Activated T-cell treated with anti-CD3 and anti-CD28 coated beads for 24 hours (primary cell): Measurements from ENCODE around the gene CMYA5.
"Not testable (repeated sequence)": the region's sequence is repeated elsewhere in the genome, so short reads cannot be mapped to it uniquely, and the experiment has no call there.

Experiments
- DNase-seq: peaks from one replicate; pipeline ENCODE4 v3.0.0-alpha.2; 2020; ENCODE audit warnings: low read depth

The CMYA5 gene

DNA sequence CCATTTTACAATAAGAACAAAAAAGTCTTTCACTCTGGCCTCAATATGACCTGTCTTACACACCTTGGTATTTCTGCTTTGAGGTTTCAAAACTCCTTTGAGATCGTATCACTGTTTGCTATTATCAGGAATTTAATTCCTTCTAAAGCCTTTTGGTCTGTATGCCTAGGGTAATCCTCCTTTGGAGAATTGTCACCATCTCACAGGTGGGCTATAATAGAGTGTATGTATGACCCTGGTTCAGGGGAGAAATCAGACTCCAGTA, 13.7 kb downstream of the CMYA5 start:
- DNase-seq = no peak

DNA sequence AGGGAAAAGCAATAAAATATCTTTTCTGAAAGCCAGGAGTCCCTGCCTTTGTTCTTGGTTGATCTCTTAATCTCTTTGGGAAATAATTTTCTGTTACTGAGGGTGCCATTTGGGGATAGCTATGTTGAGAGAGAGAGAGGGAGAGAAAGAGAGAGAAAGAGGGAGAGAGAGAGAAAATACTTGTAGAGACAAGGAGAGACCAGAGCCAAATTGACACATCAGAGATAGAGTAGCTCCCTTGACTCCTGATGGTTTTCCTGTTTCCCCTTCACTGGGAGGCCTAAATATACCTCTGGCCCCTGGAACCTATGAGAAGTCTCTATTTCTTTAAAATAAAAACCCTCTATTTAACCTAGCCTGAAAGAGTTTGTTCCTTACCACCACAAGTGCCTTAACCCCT, 14.9 kb downstream of the CMYA5 start:
- no peak for DNase-seq

DNA sequence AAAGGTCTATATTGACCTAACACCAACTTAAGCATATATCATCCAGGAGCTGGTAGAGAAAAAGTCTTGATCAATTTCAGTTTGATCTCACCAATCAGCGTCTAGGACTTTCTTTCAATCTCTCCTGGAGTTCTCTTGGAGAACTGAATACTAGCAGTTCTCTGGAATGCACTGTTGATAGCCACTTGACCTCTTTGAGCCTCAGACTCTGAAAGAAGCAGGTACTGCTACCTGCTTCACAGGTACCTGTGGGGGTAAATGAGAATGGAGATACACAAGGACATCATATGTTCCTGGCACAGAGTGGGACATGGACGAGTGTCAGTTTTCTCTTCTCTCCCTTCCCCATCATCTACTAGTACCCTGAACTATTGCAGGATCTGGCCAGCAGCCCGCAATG, 16.0 kb downstream of the CMYA5 start:
- no peak for DNase-seq

DNA sequence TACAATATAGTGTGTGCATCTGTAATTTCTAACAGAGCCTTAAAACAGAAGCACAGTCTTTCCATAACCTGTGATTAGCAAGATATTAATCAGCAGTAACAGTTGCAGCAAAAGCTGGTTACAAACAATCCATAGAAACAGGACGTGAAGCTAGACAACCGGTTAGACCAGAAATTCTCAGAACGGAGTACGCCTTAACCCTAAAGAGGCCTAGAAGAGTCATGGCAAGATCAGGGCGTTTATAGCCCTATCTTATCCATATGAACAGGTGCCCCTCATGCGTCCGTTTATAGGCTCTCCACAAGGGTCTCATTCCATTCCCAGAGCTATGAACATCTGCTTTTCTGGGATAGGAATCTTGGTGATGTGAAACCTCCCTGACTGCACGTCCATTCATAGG, 16.7 kb downstream of the CMYA5 start:
- not testable (repeated sequence) for DNase-seq

DNA sequence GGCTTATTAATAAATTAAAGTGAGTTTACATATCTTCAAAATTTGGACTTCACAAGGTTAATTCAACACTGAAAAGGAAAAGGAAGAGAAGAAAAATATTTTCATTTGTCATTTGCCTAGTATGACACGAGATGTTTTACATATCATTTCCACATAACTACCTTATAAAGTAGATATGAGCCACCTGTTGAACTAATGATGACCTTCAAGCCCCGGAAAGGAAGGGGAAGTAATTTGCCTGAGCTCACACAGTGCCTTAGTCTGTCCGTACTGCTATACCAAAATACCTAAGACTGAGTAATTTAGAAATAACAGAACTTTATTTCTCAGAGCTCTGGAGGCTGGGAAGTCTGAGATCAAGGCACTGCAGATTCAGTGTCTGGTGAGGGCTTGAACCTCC, 17.9 kb downstream of the CMYA5 start:
- no peak for DNase-seq

DNA sequence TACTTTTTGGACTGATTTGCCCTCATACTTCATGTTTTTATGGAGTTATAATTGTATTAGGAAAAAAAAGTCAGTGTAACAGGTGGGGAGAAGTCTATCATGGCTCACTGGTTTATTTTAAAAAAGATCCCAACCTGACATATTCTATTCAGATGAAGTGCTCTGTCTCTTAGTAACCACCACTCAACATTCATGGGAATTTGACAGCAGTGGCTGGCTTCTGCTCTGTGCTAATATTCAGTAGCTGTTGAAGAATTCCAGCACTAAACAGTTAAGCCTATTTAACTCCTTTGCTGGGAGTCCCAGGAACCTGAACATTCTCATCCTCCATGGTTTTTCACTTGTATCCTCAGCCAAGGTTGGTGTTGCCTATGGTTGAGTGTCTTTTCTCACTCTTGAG, 23.1 kb downstream of the CMYA5 start:
- DNase-seq = no peak

DNA sequence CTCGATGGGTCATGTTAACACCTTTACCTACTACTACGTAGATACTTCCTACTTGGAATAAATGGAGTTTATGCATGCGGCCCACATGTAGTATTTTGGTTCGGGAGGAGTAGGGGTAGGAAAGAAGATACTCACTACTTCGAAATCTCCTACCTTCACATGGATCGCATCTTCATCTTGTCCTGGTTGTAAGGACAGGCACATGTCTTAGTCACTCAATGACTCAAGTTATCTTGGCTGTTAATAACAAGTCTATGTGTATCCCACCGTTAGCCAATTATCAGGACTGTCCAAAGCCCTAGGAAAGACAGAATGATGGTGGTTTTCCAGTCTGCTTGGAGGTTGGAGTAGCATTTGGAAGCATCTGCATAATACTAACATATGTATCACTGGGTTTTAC, 24.1 kb downstream of the CMYA5 start:
- no peak for DNase-seq

DNA sequence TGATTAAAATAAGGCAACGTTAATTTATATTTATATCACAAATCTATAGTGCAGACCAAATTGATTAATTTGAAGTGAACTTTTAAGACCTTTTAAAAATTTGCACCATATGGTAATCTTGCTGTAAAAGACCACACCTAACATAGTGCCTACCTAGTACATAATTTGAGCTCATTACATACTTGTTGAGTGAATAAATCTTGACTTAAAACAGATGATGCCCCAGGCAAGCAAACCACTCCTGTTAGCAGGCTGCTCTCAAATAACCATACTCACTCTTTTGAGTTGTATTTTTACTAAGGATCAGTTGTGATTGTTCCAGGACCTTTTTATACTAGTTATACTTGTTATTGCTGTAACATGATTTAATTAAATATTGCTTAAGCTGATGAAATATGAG, 27.2 kb downstream of the CMYA5 start:
- no peak for DNase-seq

DNA sequence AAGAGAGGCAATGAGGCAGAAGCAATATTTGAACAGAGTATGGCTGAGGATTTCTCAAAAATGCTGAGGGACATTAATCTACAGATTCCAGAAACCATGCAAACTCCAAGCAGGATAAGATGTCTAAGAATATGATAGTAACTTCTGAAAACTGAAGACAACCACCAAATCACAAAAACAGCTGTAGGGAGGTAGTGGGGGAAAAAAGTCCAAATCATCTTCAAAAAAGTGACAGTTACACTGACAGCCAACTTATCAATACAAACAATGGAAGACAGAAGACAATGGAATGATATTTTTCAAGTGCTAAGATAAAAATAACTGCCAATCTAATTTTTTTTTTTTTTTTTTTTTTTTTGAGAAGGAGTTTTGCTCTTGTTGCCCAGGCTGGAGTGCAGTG, 30.5 kb downstream of the CMYA5 start:
- DNase-seq = no peak

DNA sequence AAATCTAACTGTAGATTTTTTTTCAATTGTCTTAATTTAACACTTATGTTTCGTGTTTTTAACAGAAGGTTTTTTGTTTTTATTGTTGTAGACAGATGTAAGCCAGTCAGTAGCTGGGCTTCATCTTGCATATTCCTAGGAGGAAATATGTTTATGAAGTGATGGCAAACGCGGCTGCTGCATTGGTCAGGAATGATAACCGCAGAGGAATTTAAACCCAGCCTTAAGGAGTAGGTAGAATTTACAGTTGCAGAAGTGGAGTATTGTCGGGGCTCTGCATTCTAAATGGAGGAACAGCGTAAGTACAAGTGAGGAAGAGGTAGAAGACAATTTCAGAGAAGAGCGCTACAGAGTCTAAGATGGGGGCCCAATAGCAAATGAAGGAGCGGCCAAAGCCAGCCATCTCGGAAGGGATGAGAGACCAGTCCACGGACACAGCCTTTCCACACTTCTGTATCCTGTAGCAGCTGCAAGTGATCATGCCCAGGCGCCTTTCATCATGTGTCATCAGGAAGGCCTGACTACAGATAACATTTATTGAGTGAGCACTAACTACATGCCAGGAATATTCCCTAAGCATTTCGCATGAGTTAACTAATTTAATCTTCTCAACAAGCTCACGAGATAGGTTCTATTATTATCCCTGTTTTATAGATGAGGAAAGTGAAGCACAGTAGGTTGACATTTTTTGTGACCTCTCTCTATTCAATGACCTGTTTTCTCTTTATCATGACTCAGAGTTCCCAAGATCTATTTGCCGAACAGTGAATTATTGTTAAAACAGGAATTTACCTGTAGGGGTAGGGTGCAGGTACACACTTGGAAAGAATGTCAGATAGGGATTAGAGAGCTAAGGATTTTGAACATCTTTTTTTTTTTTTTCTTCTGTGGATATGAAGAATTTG, 38.1 kb downstream of the CMYA5 start:
- DNase-seq = no peak

DNA sequence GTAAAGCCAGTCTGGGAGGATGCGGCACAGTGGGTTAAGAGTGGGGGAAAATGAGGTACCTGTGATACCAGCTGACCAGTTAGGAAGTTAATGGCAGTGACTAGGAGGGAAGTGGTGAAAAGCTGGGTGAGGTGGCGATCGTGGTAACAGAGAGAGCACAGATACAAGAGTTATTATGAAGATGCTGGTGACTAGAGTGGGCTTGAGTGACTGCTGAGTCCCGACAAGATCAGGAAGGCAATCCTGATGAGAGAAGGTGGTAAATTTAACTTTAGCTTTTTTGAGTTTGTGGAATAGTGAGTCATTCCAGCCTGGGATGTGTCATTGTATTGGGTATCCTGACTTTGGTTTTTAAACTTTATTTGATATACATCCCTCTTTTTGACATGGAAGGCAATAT, 38.8 kb downstream of the CMYA5 start:
- no peak for DNase-seq

DNA sequence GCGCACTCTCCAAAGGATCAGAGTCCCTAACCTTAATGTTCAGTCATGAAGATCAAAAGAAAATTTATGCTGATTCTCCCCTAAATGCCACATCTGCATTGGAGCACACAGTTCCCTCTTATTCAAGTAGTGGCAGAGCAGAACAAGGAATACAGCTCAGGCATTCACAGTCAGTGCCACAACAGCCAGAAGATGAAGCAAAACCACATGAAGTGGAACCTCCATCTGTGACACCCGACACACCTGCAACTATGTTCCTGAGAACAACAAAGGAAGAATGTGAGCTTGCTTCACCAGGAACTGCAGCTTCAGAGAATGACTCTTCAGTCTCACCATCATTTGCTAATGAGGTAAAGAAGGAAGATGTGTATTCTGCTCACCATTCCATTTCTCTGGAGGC, 40.0 kb downstream of the CMYA5 start:
- DNase-seq = no peak

DNA sequence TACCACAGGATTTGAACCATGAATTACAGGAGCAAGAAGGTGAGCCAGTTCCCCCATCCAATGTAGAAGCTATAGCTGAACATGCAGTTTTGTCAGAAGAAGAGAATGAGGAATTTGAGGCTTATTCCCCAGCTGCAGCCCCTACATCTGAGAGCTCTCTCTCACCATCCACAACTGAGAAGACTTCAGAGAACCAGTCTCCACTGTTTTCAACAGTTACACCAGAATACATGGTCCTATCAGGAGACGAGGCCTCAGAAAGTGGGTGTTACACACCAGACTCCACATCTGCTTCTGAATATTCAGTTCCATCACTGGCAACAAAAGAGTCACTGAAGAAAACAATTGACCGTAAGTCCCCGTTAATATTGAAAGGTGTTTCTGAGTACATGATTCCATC, 40.9 kb downstream of the CMYA5 start:
- DNase-seq = no peak

DNA sequence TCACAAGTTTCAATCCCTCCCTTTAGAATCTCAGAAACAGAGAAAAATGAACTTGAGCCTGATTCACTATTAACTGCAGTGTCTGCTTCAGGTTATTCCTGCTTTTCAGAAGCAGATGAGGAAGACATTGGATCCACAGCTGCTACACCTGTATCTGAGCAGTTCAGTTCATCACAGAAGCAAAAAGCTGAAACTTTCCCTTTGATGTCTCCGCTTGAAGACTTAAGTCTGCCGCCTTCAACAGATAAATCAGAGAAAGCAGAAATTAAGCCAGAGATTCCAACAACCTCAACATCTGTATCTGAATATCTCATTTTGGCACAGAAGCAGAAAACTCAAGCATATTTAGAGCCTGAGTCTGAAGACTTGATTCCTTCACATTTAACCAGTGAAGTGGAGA, 42.1 kb downstream of the CMYA5 start:
- no peak for DNase-seq

DNA sequence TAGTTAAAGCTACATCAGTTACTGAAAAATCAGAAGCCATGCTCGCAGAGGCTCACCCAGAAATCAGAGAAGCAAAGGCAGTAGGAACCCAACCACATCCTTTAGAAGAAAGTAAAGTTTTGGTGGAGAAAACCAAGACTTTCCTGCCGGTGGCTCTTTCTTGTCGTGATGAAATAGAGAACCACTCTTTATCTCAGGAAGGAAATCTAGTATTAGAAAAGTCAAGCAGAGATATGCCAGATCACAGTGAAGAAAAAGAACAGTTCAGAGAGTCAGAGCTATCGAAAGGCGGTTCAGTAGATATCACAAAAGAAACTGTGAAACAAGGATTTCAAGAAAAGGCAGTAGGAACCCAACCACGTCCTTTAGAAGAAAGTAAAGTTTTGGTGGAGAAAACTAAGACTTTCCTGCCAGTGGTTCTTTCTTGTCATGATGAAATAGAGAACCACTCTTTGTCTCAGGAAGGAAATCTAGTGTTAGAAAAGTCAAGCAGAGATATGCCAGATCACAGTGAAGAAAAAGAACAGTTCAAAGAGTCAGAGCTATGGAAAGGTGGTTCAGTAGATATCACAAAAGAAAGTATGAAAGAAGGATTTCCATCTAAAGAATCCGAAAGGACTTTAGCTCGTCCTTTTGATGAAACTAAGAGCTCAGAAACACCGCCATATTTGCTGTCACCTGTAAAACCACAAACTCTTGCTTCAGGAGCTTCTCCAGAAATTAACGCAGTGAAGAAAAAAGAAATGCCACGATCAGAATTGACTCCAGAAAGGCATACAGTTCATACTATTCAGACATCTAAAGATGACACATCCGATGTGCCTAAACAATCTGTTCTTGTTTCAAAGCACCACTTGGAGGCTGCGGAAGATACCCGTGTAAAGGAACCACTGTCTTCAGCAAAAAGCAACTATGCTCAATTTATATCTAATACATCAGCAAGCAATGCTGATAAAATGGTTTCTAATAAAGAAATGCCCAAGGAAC, 47.2 kb downstream of the CMYA5 start:
- no peak for DNase-seq

DNA sequence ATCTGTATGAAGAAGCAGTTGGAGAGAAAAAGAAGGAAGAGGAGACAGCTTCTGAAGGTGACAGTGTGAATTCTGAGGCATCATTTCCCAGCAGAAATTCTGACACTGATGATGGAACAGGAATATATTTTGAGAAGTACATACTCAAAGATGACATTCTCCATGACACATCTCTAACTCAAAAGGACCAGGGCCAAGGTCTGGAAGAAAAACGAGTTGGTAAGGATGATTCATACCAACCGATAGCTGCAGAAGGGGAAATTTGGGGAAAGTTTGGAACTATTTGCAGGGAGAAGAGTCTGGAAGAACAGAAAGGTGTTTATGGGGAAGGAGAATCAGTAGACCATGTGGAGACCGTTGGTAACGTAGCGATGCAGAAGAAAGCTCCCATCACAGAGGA, 48.7 kb downstream of the CMYA5 start:
- DNase-seq = no peak

DNA sequence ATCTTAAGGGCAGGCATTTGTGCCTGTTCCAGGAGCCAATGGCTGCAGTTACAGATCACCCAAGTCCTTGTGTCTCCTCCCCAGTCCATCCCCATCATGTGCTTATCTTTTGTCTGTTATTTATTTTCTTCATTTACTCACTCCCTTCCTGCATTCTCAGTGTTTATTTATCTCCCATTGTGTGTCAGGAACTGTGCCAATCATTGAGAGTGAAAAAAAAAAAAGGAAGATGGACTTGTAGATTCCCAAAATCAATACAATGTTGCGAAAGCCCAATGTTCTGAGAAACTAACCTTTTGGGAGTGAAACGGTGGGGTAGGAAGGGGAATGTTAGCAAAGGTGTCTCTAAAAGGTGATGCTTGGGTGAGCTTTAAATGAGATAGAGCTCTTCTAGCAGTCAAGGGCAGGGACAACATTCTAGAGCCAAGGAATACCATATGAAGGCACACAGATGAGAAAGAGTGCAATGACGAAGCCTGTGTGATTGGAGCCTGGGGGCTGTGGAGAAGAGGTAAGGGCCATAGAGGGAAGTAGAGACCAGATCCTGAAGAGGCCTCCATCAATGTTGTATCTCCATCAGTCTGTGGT, 53.0 kb downstream of the CMYA5 start:
- no peak for DNase-seq

DNA sequence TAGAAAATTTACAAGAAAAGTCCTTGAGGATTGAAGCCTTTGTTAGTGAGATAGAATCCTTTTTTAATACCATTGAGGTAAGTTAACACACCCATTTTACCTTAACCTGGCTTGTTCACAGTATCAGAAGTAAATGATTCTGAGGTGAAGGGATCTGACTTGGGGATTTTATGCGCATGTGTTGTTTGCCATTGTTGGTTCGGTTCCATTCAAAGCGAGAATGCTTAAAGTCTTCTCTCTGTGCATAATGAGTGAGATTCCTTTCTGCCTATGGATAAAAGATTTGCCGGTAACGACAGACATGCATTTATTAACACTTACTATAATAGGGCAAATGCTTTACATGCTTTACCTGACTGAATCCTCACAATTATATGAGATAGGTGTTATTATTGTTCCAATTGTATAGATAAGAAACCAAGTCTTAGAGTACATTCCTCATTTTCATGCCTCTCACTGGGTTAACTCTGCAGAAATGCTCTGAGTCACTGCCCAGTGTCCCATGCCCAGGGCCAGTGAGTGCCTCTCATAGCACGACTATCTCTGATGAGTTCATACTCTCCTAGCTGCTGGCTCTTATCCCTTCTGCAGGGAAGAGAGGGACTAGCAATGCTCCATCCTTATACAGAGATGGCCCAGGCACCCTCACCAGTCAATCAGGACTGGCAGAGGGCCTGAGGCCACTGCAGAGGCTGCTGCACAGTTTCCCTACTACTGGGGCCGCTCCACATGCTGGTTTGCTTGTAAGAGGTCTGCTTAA, 54.4 kb downstream of the CMYA5 start:
- no peak for DNase-seq

DNA sequence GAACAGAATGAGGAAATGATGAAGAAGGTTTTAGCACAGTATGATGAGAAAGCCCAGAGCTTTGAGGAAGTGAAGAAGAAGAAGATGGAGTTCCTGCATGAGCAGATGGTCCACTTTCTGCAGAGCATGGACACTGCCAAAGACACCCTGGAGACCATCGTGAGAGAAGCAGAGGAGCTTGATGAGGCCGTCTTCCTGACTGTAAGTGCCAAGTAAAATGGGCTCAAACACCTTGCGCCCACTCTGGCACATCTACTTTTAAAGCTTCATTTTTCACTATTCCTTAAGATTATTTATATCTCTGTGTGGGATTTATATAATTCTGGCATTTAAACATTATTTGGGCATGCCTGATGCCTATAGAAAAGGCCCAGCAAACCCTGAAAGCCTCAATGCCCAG, 55.6 kb downstream of the CMYA5 start:
- DNase-seq = no peak

DNA sequence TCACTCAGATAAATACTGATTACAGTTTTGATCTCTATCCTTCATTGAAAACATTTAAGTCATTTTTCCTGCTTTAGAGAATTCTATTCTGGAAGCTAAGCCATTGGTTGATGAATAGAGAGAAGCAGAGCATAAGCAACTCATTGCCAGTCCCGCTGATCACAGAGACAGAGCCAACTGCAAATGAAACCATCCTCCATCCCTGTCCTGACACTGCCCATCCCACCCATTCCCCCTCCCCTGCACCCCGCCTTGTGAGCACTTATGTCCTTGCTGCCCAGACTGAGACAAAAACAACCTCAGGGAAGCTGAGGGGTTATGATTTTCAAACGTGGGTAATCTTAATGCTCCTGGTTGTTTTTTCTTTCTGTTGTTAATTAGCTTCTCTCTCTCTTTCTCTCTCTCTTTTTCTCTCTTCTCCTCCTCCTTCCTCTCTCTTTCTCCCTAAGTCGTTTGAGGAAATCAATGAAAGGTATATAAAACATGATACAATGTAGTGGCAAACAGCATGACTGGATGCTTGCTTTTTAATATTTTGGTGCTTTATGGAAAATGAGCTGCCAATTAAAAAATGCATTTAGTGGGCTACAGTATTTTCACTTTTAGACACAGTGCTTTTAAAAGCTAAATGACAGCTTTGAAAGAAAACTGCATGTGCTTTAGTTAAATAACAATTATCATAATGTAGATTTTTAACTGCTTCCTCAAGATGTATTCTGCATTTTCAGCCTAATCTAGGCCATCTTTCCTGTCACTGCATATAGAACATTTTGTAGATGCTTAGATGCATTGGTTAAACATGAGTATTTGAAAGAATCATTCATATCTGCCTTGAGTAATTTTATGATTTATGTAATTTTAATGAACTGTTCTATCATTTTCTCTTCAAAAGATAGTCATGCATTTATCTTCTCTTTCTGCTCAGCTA, 57.3 kb downstream of the CMYA5 start:
- DNase-seq = no peak
